GM19043 (cell line): ENCODE results near the gene FIBCD1.
"Not testable (repeated sequence)": the region's sequence is repeated elsewhere in the genome, so short reads cannot be mapped to it uniquely, and the experiment has no call there.

ENCODE experiments used
- ATAC-seq: cut with Tn5 transposase; IDR thresholded peaks from one replicate; pipeline ENCODE4 v1.9.1; 2021; ENCODE audit warnings: low read depth; ENCODE audit not compliant: unreplicated experiment

The FIBCD1 gene

GRCh38 chr9:130955947-130956621 lies 17.0 kb upstream of the FIBCD1 start:
- no peak for ATAC-seq

DNA sequence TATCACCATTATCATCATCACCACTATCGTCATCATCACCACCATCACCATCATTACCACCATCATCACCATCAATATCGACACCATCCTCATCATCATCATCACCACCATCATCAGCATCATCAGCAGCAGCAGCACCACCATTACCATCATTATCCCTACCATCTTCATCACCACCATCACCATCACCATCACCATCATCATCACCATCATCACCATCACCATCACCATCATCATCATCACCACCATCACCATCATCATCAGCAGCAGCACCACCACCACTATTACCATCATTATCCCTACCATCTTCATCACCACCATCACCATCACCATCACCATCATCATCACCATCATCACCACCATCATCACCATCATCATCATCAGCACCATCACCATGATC lies 15.9 kb upstream of the FIBCD1 start:
- not testable (repeated sequence) for ATAC-seq

- no peak for ATAC-seq
Measured at GRCh38 chr9:130954317-130954716, 15.3 kb upstream of the FIBCD1 start.

DNA sequence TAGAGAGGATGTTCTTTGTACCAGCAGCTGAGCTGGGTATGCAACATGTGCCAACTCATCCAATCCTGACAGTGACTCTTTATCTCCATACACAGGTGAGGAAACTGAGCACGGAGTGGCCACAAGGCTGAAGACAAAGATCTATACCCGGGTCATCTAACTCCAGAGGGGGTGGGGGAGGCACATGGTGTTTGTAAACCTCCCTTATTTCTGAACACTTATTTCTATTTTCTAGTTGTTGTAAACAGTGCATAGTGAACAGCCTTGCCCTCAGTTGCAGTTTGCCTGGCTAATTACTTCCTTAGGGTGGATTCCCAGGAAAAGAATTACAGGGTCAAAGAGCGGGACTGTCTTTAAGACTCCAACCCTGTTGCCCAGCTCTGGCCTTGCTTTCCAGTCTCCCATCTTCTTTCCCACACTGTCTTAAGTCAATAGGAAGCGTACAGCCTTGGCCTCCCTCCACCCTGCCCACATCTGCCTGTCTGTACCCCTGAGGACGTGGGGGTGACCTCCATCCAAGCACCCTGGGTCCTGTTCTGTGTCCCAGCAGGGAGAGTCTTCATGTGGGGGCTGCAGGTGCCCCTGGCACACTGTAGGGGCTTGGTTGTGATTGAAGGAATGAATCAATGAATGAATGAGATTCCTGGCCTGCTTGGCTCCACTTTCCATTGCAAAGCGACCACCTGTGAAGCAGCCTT lies 13.2 kb upstream of the FIBCD1 start:
- ATAC-seq = no peak

DNA sequence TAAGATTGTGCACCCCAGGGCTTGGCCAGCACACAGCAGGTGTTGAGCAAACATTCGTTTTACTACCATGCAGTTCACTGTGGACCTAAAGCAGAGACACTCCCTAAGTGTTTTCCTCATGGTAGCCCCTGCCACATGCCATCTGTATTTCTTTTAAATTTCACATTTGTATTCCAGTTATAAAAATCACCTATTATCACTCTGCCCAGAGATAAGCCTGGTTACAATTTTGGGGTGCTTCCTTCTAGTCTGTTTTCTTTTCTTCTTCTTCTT lies 10.9 kb upstream of the FIBCD1 start:
- no peak for ATAC-seq

GRCh38 chr9:130949188-130950038 lies 10.4 kb upstream of the FIBCD1 start:
- ATAC-seq = no peak

DNA sequence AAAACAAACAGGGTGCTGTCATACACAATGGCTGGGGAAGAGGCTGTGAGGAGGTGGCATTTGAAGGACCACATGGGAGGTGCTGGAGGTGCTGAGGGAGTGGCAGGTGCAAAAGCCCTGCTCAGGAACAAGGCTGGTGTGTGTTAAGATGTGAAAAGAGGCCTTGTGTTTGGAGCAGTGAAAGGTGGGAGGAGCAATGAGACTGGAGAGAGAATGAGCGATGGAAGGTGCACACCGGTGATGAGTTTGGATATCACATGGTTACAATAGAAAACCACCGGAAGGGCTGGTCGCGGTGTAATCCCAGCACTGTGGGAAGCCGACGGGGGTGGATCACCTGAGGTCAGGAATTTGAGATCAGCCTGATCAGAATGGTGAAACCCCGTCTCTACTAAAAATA lies 9.2 kb upstream of the FIBCD1 start:
- ATAC-seq = no peak

DNA sequence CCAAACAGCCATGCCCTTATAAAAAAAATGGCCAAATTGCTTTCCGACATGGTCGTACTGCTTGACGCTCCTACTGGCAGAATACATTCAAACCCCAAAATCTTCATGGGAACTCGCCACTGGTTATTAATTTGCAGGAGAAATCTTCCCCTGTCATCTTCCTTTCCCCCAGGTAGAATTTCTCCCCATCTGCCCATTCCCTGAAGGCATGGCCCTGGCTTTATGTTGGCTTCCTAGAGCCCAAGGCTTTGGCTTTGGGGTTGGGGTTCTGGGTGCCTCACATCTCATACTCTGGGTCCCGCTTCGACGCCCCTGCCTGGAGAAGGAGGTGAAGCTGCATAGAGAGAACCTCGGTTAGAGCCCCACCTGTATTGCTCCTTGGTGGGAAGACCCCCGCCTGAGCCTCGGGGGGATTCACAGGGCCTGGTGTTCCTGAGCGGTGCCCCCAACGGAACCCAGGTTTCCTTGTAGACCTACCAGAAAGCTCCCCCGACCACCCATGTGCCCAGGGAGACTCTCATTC lies 8.6 kb upstream of the FIBCD1 start:
- ATAC-seq = no peak

DNA sequence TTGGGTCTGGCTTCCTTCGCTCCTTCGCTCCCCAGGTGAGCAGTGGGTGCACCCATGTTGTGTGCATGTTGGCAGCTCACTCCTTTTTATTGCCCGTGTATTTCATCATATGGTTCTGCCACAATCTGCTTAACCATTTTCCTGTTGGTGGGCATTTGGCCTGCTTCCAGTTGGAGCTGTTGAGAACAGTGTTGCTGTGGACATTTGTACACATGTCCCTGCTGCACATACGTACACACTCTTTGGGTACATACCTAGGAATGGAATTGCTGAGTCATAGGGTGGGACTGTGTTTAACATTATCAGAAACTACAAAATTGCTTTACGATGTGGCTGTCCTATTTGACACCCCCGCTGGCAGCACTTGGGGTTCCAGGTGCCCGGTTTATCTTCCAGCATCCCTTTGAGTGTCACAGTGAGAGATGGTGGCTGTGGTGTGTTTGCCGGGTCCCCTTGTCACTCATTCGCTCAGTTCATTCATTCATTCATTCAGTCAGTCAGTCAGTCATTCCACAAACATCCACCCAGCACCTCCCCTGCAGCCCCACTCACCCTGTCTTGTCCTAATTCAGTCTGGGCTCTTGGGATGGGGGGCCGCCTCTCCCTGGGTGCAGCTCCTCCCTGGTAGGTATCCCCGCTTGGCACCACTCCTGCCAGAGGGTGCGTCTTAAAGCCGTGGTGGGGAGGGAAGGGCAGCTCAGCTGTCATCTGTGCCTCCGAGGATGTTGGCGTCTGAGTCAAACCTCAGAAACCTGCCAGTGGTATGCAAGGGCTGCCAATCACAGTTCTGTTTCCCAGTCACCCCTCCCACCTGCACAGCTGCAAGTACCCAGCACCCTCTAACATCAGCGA lies 7.9 kb upstream of the FIBCD1 start:
- no peak for ATAC-seq

GRCh38 chr9:130945173-130945572 lies 6.1 kb upstream of the FIBCD1 start:
- no peak for ATAC-seq

DNA sequence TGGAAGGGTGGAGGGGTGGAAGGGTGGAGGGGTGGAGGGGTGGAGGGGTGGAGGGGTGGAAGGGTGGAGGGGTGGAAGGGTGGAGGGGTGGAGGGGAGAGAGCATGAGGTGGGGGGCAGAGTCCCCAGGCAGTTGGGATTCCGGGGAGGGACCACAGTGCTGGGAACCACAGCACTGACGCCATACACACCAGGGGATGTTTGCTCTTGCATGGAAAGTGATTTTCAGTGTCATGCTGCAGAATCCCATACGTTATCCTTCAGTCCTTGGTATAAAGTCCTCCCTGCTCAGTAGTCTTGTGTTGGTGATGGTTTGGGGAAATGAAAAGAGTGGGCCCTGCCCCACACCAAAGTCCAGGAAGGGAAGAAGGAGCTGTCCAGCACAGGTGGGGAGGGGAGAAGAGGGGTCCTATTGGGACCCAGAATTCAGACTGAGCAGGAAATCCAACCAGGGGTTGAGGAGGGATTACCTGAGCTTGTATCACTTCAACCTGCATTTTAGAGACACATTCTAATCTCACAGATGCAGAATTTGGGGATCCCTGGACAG lies 5.5 kb upstream of the FIBCD1 start:
- ATAC-seq = no peak

- no peak for ATAC-seq
Measured at GRCh38 chr9:130943777-130944176, 4.7 kb upstream of the FIBCD1 start.

DNA sequence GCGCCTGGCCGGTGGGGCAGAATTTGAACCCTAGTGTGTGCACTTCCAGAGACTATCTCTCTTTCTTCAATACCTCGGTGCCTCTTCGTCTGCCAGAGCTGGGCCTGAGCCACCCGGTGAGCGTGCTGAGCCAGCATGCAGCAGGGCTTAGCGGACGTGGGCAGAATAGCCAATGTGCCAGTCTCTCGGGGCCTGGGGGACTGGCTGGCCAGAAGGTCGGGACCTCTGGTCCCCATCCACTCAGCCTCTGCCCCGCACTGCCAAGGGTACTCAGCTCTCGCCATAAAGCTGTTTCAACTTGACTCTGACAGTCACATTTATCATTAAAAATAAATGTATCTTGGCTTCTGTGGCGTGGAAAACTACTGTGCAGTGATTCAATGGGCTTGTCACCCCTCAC lies 4.2 kb upstream of the FIBCD1 start:
- ATAC-seq = no peak

DNA sequence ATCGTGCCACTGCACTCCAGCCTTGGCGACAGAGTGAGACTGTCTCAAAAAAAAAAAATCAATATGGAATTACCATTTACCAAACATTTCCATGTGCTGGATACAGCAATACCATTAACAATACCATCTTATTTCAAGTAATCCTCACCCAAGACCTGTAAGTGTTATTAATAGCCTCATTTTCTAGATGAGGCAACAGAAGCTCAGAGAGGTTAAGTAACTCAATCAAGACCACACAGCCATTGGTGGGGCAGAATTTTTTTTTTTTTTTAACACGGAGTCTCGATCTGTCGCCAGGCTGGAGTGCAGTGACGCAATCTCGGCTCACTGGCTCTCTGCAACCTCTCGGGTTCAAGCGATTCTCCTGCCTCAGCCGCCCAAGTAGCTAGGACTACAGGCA lies 3.6 kb upstream of the FIBCD1 start:
- ATAC-seq = no peak

GRCh38 chr9:130942084-130942483 lies 3.0 kb upstream of the FIBCD1 start:
- ATAC-seq = no peak

- ATAC-seq = no peak
Measured at GRCh38 chr9:130940693-130941576, 1.9 kb upstream of the FIBCD1 start.

GRCh38 chr9:130940027-130940549 lies 1.0 kb upstream of the FIBCD1 start:
- ATAC-seq = no peak

DNA sequence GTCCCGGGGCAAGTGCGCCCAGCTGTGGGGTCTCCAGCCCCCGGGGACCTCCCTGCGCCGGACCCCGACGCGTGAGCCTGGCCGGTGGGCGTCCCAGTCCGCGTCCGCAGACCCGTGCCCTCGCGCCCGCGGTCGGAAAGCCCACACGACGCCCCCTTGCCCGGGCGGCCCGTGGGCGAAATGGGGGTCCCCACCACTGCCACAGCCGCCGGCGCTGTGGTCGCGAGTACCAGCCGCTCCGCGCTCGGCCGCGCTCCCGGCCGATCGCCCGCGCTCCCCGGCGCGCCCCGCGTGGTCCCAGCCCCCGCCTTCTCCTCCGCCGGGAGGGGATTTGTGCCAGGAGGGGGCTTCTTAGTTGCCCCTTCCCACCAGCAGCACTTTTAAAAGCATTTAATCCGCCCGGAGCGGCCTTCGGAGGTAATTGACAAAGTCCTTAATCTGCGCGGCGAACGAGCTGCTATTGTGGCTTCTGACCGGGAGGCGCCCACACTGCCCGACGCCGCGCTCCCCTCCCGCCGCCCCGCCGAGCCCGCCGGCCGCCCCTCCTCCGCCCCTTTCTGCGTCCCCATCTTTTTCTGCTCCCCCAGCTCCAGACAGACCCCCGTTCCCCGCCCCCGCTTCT lies 469 bp upstream of the FIBCD1 start:
- ATAC-seq = no peak

DNA sequence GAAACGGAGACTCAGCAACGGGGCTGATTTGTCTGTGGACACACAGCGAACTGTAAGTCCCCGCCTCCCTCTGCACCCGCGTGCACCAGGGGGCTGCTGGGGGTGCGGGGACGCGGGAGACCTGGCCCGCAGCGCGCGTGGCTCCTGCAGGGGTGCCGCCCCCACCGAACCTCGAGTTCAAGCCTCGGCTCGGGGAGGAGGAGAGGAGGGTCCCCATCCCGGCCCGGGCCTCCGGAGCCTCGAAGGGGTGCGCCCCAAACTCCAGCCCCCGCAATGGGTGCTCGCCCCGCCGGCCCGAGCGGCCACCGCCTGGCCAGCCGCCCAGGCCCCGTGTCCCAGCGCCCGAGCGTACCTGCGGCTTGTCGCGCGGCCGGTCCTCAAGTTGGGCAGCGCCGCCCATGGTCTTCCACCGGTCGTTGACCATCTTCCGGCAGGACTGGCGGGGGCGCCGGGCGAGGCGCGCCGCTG lies 829 bp downstream of the FIBCD1 start:
- no peak for ATAC-seq
